ENCODE results near the gene ADCYAP1R1.

DNA sequence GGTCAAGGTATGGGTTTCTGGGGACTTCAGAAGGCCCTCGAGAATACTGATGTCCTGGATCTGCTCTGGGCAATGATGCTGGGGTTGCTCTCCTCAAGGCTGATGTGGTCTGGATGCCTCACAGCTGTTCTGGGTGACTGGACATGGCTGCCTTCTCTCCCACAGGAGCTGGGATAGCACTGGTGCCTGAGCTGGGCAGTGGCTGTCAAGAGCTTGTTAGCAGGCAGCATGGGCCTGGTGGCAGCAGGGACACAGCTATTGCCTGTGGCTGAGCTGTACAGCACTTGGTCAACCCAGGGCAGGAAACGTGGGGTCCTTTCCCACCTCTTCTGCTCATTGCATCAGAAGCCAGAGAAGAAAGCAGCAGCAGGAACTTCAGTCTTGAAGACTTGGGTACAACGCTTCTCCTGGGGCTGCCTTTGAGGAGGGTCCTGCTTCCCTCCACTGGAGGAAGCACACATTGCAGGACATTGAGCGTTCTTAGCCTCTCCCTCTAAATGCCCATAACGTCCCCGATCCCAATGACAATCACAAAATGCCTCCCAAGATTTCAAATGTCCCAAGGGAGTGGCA is 13.0 kb downstream of the ADCYAP1R1 start:
- TF ChIP-seq ZNF274 (IDR thresholded peaks at IDR 0.05; ENCODE audit: low read depth, low read length), result no peak
- TF ChIP-seq YY1 (IDR thresholded peaks at IDR 0.05; ENCODE audit: insufficient read depth, insufficient read length), result no peak
- TF ChIP-seq SUZ12 (IDR thresholded peaks at IDR 0.05; ENCODE audit: extremely low read depth, insufficient read depth, insufficient read length), result no peak
